Lung microvascular endothelial cell (primary cell): ENCODE results near the gene SRSF9. TPM values are rescaled to one million over a fixed set of nuclear protein-coding genes. Genes with fewer than 3 reads are reported as not detected.
A peak's percentile ranks its signal among the peaks of the same experiment; 100 is the strongest.
"Not testable (repeated sequence)": the region's sequence is repeated elsewhere in the genome, so short reads cannot be mapped to it uniquely, and the experiment has no call there.

ENCODE experiments used
- DNase-seq, 2 donors: peaks; one replicate each; pipeline versions ENCODE4 v3.0.0 to v3.0.0-alpha.2; 2010; ENCODE audit warnings: low read depth in 2 of 2
- total RNA-seq: library from RNA; depleted of rRNA; stranded (reverse); fragments of >200 nt; gene quantifications from 2 replicates; pipeline ENCODE4 v1.2.1, GENCODE V29; 2014

The SRSF9 gene, protein sequence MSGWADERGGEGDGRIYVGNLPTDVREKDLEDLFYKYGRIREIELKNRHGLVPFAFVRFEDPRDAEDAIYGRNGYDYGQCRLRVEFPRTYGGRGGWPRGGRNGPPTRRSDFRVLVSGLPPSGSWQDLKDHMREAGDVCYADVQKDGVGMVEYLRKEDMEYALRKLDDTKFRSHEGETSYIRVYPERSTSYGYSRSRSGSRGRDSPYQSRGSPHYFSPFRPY
- 220 and 239 TPM in 2 replicates for total RNA-seq

DNA sequence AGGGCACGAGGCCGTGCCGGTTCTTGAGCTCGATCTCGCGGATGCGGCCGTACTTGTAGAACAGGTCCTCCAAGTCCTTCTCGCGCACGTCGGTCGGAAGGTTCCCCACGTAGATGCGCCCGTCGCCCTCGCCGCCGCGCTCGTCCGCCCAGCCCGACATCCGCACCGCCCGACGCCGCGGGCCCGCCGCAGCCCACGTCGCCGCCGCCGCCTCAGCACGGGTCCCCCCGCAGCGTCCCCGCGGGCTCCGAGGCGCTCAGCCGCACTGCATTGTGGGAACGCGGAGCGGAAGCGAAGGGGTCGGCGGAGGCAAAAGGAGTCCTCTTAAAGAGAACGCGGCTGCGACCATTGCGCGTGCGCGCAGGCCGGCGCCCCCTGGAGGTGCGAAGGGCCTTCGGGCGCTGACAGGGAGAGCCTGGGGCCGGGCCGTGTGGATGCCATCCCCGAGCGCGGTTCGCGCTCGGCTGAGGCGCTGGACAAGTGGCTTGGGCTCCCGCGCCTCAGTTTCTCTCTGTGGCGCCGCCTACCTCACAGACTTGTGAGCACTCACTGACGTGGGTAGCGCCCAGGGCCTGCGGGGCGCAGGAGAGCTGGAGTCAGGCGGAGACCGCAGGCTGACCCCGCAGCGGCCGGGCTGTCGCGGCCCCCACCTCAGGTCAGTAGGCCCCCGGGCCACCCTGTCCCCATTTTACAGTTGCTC, at the start of gene SRSF9:
TSS of gene SRSF9 (minus strand) at position 299 of the 700 bp plus-strand sequence. CDS start at position 160, 139 bp downstream.
- peak; percentile 98 to 99 for DNase-seq

DNA sequence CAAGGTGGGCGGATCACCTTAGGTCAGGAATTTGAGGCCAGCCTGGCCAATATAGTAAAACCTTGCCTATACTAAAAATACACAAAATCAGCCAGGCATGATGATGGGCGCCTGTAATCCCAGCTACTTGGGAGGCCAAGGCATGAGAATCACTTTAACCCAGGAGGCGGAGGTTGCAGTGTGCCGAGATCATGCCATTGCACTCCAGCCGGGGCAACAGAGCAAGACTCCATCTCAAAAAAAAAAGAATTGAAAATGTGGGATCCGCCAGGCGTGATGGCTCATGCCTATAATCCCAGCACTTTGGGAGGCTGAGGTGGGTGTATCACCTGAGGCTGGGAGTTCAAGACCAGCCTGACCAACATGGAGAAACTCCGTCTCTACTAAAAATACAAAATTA, 49.8 kb upstream of the SRSF9 start:
- not testable (repeated sequence) for DNase-seq

DNA sequence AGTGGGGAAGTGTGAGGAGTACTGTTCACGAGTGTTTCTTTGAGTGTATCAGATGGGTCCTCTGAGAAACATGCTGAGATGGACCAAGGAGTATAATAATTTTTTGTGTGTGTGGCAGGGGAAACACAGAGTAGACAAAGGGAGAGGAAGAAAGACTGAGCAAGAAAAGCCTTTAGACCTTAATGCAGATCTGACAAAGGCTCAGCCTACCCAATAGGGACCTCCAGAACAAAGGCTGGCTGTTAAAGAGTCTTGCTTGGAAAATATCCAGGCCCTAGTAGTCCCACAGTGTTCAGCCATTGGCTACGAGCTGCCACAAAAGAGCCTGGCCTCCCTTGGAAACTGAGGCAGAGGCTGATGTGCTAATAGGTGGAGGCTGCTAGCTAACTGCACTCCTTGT, 45.9 kb upstream of the SRSF9 start:
- DNase-seq, result no peak

DNA sequence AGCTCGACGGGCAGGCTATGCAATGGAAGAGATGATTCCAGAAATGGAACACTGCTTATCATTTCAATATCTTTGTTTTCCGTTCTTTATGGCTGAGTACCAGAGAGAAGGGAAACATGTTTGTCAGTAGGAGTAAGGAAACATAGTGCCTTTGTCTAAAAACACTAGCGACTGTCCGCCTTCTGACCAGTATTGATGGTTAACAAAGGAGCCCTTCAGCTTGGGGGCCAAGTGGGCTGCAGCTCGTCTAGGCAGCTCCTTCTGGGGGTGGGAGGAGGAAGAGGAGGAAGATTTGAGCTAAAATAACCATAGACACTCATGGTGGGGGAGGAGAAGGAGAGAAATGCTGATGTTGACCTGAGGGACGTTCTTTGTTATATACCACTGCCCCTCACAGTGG, 44.5 kb upstream of the SRSF9 start:
- DNase-seq, result no peak

DNA sequence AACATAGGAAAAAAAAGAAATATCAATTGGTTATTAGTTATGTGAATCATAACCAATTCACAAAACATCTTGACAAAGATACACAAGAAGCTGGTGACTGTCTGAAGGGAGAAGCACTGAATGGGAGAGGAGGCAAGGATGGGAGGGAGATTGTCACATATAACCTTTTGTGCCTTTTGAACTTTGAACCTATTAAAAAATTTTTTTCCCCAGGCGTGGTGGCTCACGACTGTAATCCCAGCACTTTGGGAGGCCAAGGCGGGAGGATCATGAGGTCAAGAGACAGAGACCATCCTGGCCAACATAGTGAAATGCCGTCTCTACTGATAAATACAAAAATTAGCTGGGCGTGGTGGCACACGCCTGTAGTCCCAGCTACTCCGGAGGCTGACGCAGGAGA, 39.0 kb upstream of the SRSF9 start:
- DNase-seq, result no peak

DNA sequence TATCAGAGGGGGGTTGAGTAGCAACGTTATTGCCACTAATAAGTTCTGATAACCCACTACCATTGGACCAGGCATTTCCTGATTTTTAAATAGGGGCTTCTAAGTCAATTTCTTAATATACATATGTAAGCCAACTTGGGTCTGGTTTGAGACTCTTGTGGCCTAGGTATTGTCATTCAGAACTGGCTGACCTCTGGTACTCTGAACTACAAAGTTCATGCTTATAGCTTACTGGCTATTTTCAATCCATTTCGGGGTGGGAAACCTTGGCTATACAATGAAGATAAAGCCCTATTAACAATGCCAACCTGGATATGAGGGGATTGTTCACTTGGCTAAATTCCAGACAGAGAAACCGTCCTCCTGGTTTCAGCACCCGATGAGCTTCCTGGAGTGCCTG, 35.0 kb upstream of the SRSF9 start:
- DNase-seq, result no peak

DNA sequence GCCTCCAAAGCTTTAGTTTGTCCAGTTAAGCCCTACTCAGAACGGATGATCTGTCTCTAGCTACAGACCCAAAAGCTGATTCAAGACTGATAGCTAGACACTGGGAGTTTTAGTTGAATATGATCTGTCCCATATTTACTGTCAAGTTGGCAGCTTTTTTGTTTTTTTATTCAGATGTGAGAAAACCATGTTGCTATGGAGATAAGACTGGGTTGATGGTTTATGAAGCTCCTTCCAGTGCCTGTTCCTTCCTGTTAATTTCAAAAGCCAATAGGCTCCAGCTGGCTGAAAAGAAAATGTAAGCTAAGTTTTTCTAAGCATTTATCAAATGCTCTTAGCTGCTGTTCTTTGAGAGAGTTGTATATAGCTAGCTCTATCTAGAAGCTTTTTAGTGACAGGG, 31.0 kb upstream of the SRSF9 start:
- DNase-seq, result peak in 1 of 2 donors; percentile 63

DNA sequence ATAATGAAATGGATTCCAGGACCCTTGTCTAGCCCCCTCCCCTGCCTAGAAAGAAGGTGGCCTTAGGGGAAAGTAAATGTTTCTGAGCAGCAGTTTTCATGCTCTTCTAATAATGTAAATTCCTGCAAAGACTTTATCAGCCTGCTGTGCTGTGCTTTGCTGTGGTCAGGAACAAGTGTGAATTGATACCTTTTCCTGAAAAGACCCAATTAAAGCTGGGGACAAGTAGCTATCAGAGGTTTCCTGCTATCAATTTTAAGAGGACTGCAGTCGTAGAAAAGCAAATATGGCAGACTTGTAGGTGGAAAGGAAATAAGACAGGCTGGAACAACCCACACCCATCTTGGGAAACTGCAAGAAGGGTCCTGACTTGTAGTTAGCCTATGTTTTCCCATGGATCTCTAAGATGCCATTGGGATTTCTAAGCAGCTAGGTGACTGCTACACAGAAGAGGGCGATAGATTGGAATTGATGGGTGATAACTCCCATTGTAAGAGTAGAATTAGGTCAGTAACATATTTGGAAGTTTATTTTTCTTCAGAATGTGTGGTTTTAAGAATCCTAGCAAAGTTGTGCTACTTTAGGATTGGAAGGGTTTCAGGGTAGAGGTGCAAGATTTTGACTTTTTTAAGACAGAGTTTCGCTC, 29.4 kb upstream of the SRSF9 start:
- no peak for DNase-seq

DNA sequence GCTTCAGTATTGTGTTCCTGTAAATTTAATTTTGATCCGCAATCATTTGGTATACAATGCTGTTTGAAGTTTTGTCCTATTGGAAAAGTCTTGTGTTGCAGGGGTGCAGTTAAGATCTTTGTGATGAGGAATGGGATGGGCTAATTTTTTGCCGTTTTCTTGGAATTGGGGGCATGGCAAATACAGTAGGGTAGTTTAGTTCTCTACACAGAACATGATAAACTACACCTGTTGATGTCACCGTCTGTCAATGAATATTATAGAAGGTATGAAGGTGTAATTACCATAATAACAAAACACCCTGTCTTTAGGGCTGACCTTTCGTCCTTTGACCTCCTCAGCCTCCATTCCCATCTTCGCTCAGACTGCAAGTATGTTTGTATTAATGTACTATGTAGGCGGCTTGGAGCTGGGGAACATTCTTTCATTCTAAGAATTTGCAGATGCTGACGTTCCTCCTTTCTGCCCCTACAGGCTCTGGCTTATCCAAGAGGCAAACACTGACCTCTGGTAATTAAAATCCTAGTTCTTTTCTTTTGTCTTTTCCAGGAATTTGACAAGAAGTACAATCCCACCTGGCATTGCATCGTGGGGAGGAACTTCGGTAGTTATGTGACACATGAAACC, 28.1 kb upstream of the SRSF9 start:
- no peak for DNase-seq

DNA sequence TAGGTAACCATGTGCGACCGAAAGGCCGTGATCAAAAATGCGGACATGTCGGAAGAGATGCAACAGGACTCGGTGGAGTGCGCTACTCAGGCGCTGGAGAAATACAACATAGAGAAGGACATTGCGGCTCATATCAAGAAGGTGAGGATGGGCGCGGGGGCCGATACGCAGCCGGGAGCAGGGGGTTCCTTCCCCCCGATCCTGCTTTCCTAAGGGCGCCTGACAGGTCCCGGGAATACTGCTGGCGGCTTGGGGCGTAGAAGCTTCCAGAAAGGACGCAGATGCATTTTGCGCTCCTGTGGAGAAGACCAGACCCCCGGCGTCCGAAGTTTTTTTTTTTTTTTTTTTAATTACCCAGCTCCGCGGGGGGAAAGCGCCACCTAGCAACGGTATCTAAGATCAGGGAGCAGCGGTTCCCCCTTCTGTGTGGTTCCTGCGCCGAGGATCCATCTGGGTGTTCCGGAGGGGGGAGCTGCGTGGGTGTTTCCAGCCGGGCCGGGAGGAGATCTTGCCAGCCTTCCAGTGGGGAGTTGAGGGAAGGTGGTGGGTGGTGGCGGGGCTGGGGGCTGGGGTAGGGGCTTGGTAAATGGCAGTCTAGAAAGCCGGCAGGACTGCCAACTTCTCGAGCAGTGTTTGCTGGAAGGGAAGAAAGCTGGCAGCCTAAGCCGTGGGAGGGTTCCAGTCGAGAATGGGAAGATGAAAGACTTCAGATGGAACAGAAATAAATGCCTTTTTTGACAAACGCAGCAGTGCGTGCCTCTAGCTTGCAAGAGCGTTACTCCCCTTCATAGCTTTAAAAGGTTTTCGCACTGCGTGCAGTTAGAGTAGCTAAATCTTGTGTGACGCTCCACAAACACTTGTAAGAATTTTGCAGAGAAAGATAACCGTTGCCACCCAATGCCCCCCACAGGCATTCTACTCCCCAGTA, 27.1 kb upstream of the SRSF9 start:
- peak; percentile 72 to 73 for DNase-seq

DNA sequence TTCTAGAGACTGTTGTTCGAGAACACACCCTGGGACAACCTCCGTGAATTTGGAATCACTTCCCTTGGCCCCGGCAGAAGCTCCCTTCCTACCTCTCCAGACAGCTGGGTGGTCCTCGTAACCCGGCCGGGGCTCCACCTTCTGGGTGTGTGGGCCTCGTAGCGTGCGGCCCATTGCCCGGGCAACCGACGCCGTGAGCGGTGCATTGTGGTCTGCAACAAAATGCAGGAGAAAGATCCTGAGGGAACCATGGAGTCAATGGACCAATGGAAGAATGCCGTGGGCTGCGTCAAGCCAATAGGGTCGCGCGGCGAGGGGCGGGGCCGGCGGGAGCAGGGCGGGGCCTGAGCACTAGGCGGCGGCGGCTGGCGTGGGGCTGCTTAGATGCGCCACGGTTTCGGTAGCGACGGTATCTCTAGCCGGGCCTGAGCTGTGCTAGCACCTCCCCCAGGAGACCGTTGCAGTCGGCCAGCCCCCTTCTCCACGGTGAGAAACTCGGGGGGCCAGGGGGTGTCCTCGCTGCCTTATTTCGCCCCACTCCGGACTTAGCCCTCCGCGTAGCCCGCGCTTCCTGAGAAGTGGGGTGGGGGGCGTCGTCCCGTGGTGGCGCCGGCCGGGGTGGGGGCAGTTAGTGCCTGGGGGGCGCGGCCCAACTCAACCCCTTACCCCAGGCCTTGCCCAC, 26.3 kb upstream of the SRSF9 start, which contains the start of gene DYNLL1:
TSS of gene DYNLL1 (plus strand) at position 383 of the 682 bp plus-strand sequence. CDS start 309 bp downstream, outside the sequence.
- peak; percentile 97 for DNase-seq

DNA sequence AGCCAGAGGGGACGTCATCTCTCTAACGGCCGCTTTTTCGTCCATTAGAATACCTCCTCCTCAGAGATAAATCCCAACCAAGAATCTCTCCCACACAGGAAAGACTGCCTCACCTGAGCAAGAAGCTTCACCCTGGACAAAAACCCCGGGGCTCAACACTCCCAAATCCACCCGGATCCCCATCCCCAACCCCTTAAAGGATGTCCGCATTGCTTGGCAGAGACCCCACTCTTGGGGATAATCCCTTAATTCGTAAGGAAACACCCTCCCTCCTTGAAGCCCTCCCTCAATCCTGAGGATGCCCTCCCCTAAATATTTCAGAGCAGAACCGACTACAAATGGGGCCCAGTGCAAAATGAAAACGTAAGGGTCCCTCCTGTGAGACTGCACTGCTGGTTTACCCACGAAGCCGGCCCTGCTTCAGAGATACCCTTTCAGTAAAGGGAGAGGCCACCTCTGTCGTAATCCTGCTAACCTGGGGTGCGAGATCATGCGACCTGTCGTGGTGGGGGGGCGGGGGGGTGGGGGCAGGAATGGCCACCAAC, 25.7 kb upstream of the SRSF9 start:
- DNase-seq, result peak in 1 of 2 donors; percentile 16

DNA sequence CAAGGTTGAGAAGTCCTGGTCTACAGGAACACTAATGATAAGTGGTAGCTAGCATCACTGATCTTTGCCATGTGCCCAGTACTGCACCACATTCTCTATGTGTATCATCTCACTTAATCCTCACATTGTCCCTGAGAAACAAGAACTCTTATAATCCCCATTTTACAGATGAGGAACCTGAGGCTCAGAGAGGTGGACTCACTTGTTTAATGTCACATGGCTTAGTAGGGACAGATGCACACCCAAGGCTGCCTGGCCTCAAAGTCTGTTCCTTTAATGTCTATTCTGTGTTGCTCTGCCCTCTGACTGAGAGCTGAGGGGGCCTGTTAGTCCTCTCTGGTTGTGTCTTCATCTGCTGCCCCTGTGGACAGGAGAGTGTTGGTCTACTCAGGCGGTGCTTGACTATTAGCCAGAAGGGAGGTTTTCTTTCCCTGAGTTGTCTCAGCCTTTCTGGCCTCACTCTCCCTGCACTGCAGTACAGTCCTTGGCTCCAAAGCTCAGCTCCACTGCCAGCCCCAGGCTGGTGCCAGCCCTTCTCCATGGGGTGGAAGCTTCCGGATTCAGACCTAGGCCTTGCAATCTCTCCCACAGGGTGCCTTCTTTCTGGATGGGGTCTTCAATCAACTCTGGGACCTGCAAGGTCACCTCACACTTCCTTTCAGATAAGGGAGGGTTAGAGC, 21.4 kb upstream of the SRSF9 start:
- no peak for DNase-seq

DNA sequence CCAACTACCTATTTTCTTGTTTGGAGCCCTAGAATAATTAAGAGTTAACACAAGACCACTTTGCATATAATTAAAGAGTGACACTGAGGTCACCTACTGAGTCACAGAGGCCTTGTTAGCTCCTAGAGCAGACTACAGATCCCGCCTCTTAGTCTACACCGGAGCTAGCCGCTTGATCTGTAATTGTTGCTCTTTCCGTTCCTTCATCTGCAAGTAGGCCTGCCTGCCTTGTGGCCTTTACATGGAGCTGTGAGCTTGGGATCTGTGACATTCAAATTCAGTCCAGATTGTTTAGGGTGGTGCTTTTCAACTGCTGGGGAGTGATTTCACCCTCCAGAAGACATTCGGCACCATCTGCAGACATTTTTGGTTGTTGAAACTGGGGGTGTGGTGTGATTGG, 20.8 kb upstream of the SRSF9 start:
- DNase-seq, result no peak

DNA sequence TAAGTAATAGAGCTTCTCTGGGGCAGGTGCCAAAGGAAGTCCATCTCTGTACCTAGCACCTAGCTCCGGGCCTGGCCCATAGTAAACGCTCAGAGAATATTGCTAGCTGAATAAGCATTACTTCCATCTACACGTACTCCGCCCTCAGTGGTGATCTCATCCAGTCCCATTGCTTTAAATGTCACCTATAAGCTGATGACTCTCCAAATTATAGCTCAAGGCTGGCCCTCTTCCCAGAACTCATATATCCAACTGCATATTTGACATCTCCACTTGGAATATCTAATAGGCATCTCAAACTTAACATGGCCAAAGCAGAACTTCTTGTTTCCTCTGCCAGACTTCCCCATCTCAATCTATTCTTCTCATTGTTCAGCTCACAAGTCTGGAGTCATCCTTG, 19.5 kb upstream of the SRSF9 start:
- no peak for DNase-seq

DNA sequence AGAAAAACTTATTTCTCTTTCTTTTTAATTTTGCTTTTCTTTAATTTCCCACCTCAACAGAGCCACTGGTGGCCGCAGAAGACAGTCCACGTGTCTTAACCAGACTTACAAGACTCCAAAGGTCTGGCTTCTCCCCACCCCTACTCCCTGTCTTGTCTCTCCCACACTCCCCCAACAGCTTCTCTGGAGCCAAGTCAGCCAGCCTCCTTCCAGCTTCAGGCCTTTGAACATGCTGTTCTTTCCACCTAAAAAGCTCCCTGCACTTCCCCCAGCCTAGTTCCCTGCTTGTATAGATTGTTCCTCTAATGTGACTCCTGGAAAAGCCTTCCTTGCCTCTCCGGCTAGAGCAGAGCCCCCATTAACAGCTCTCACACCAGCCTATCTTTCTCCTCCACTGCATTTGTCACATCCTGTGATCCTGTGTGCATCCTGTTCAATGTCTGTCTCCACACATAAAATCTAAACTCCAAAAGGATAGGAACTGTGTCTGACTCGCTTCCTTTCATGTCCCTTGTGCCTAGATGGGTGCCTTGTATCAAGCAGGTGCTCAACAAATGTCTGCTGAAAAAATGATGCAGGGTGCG, 18.6 kb upstream of the SRSF9 start:
- peak; percentile 43 to 59 for DNase-seq

DNA sequence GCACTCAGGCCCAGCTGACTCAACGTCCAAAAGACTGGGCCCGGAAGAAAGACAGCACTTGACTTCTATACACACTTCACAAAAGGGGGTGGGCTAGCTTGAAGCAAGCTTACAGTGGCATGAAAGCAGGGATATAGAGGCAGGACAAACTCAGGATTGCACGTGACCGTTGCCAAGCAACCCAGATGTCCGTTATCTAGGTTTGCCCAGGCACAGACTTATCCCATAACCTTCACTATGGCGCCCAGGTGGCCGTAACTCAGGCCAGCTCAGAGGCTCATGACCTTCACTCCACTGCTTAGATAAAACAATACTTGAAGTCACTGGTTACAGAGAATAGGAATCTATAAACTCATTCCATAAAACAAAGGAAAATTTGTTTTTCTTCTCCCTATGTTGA, 18.0 kb upstream of the SRSF9 start:
- peak in 1 of 2 donors; percentile 24 for DNase-seq

DNA sequence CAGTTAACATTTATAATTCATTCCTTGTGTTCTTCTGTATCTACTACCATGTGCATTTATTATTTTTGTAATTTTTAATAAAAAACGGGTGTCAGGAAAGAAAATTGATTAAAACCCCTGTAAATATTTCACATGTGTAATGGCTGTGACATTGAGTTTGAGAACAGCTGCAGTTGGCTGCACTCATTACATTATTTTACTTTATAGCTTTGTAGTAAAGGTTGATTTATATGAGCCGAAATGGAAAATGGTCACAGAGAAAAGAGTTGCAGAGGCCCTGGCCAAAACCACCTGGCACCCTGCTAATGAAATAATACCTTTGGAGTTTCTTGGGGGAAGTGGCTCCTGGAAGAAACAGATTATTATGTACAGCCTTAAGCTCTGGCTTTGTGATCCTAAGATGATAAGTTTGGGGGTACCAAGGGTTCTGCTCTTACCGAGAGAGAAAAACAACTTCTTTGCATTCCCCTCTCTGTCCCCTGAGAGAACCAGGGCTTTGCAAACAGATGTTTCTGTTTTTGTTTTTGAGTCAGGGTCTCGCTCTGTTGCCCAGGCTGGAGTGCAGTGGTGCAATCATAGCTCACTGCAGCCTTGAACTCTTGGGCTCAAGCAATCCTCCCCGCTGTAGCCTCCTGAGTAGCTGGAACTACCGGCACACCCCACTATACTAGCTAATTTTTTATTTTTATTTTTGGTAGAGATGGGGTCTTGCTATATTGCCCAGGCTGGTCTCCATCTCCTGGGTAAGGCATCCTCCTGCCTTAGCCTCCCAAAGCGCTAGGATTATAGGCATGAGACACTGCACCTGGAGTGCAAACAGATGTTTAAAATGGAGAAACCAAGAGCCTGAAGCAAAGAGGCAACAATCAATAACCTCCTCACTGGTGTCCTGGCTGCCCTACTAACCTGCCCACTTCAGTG, 16.7 kb upstream of the SRSF9 start:
- no peak for DNase-seq
